Lower leg skin (tissue), 4 donors: ENCODE measurements around the gene TPRN. TPM values are rescaled to one million over a fixed set of nuclear protein-coding genes. Genes with fewer than 3 reads are reported as not detected.

Source experiments
- DNase-seq, 2 donors: peaks; one replicate each; pipeline ENCODE4 v3.0.0-alpha.2; 2019; ENCODE audit warnings: low spot score in 2 of 2
- H3K4me3 ChIP-seq: fragments of 200-600 bp; sonication (generic); 2 replicates; pipeline ENCODE4 v1.5.1; 2017; ENCODE audit warnings: mild to moderate bottlenecking, low read depth; ENCODE audit not compliant: poor library complexity, severe bottlenecking
- POLR2A ChIP-seq, 2 donors: fragments of 450-650 bp; IDR thresholded peaks; one replicate each; pipeline ENCODE4 v1.6.1; 2016 to 2017; ENCODE audit warnings: antibody characterized with exemption in 2 of 2, mild to moderate bottlenecking in 1 of 2, moderate library complexity in 1 of 2
- WGBS, 2 donors: methylation state at CpG; one replicate each; pipeline ENCODE4 v1.1.5; 2018; 5-methylcytosine and 5-hydroxymethylcytosine counted together
- intact Hi-C: fragments of 100-400 bp; cut with DNase I; formaldehyde crosslinking; loops from one replicate; pipeline ENCODE4 v1.15.0; 2023; ENCODE audit warnings: low total_unique reads
- total RNA-seq, 4 donors: library from RNA; depleted of rRNA; stranded (reverse); fragments of >200 nt; gene quantifications; one replicate each; pipeline ENCODE4 v1.1.0, GENCODE V29; 2016
- TF ChIP-seq, protein P1 (sequence below), 3 donors: fragments of 450-650 bp; IDR thresholded peaks; one replicate each; pipeline ENCODE4 v1.5.1; 2016; ENCODE audit warnings: antibody characterized with exemption in 3 of 3, mild to moderate bottlenecking in 3 of 3, moderate library complexity in 2 of 3

TPRN gene
- total RNA-seq, 4 donors from 2014 or later = 27.6 to 34.2 (median 29.1) TPM

DNA sequence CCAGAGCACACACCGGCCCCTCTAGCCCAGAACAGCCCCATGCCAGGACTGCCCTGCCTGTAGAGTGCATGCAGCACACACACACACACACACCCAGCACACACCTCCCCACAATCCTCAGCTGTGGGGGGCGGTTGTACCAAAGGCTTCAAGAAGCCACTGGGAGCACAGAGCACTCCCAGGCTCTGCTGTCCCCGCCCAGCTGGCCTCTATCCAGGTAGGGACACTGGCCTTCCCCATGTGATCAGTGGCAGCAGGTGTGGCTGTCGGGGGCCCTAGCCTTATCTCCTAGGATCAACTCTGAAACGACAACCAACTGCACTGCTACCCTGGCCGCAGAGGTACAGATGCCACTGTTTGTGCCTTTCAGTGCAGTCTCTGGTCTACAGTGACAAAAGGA, 14.2 kb downstream of the TPRN start:
- 71 to 72% methylated on average over 6 of the region's 6 CpGs for WGBS, 2 donors
- TF ChIP-seq, protein P1, sequence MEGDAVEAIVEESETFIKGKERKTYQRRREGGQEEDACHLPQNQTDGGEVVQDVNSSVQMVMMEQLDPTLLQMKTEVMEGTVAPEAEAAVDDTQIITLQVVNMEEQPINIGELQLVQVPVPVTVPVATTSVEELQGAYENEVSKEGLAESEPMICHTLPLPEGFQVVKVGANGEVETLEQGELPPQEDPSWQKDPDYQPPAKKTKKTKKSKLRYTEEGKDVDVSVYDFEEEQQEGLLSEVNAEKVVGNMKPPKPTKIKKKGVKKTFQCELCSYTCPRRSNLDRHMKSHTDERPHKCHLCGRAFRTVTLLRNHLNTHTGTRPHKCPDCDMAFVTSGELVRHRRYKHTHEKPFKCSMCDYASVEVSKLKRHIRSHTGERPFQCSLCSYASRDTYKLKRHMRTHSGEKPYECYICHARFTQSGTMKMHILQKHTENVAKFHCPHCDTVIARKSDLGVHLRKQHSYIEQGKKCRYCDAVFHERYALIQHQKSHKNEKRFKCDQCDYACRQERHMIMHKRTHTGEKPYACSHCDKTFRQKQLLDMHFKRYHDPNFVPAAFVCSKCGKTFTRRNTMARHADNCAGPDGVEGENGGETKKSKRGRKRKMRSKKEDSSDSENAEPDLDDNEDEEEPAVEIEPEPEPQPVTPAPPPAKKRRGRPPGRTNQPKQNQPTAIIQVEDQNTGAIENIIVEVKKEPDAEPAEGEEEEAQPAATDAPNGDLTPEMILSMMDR (IDR thresholded peaks at IDR 0.05) = no peak
- no peak for TF ChIP-seq POLR2A (IDR thresholded peaks at IDR 0.05)
- intact Hi-C loops = loop anchor here (5.0 kb wide), 1 partner anchor 79 kb away; no protein-coding TSS in a partner anchor
- DNase-seq = no peak
- no peak overlapping the region for H3K4me3 ChIP-seq

DNA sequence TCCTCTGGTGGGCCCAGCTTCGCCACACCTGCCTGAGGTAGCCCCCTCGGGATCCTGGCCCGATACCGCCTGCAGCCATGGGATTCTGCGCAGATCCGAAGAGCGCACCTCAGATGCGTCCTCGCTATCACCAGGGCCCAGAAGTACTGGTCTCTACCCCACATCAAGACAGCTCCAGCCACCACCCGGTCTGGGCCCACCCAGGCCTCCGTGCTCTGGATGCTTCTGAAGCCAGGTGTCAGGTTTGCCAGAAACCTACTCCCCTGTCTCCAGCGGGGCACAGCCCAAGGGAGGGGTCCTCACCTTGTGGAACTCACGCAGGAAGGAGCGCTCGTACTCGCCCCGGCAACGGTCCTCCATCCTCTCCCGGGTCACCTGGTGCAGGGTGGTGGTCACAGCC, 14.6 kb downstream of the TPRN start:
- intact Hi-C loops = loop anchor here (5.0 kb wide), 1 partner anchor 79 kb away; no protein-coding TSS in a partner anchor
- WGBS, 2 donors = 93 to 95% methylated on average over 19 of the region's 19 CpGs
- no peak overlapping the region for H3K4me3 ChIP-seq
- TF ChIP-seq POLR2A (IDR thresholded peaks at IDR 0.05) = no peak
- TF ChIP-seq, protein P1 (IDR thresholded peaks at IDR 0.05) = no peak
- no peak for DNase-seq

DNA sequence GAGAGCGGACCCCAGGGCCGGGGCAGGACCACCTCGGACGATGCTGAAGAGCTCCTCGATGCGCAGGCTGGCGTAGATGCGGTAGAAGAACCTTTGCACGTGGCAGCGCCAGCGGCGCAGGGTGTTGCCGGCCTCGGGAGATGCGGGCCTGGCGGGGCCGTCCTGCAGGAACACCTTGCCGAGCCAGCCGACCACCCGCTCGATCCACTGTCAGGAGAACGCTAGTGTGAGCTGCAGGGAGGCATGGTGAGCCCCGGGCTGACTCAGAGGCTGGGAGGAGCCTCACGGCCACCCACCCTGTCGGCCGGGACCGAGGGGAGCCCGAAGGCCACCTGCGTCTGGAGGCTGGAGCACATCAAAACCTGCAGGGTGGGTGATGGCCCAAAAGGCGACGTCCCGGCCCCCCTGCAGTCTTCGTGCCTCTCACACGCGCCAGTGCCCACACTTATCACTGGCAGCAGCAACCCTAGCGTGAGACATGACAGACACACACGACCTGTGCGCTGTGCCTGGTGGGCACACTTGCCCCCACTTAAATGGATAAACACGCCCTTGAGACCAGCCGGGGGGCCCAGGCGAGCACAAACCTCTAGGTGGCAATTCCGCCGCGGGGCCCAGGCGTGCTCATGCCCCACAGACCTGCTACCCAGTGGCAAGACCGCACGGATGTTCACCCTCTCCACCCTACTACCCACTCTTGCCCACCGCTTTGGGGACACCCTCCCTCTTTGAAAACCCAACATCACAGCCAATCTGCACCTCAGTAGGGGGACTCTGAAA, 15.5 kb downstream of the TPRN start:
- H3K4me3 ChIP-seq = no peak overlapping the region
- no peak for DNase-seq
- TF ChIP-seq, protein P1 (IDR thresholded peaks at IDR 0.05) = no peak
- no peak for TF ChIP-seq POLR2A (IDR thresholded peaks at IDR 0.05)
- 92 to 95% methylated on average over 47 to 48 of the region's 48 CpGs for WGBS, 2 donors
- intact Hi-C loops = loop anchor here (5.0 kb wide), 1 partner anchor 78 kb away; no protein-coding TSS in a partner anchor

DNA sequence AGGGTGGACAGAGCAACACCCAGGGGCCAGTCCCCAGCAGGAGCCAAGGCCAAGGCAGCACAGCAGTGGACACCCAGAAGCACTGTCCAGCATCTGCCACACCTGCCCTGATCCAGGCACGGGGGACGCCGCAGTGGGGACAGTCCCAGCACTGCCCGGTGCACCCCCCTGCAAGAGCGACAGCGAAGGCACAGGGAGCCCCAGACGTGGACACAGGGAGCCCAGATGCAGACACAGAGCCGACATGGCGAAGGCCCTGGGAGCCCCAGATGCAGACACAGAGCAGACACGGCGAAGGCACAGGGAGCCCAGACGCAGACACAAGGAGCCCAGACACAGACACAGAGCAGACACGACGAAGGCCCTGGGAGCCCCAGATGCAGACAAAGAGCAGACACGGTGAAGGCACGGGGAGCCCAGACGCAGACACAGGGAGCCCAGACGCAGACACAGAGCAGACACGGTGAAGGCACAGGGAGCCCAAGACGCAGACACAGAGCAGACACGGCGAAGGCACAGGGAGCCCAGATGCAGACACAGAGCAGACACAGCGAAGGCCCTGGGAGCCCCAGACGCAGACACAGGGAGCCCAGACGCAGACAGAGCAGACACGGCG, 16.5 kb downstream of the TPRN start:
- 92 to 93% methylated on average over 27 of the region's 27 CpGs for WGBS, 2 donors
- no peak for DNase-seq
- no peak overlapping the region for H3K4me3 ChIP-seq
- TF ChIP-seq, protein P1 (IDR thresholded peaks at IDR 0.05) = no peak
- TF ChIP-seq POLR2A (IDR thresholded peaks at IDR 0.05) = no peak
- intact Hi-C loops = no loop called here

DNA sequence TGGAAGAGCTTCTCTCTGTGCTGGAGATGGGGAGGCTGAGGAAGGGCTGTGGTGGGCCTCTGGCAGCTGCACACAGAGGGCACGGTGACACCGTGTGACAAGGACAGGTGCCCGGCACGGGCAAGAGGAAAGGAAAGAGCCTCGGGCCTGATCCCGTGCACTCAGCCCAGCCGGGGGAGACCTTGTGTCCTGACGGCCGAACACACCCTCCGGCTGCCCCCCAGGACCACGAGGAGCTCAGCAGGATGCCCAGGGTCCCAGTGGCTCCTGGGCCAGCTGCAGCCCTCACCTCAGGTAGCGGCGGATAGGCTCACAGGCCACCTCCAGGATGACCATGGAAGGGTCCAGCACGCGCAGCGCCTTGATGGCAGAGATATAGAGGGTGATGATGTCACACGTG, 17.7 kb downstream of the TPRN start:
- DNase-seq = no peak
- TF ChIP-seq, protein P1 (IDR thresholded peaks at IDR 0.05) = no peak
- TF ChIP-seq POLR2A (IDR thresholded peaks at IDR 0.05) = no peak
- 93 to 96% methylated on average over 17 of the region's 17 CpGs for WGBS, 2 donors
- no peak overlapping the region for H3K4me3 ChIP-seq
- intact Hi-C loops = no loop called here
